Smooth muscle cell (in vitro differentiated cells): ENCODE results near the gene CDC27. TPM values are rescaled to one million over a fixed set of nuclear protein-coding genes. Genes with fewer than 3 reads are reported as not detected.
"Not testable (repeated sequence)": the region's sequence is repeated elsewhere in the genome, so short reads cannot be mapped to it uniquely, and the experiment has no call there.

Experiments
- DNase-seq: peaks from one replicate; lab custom pipeline; 2025; ENCODE audit not compliant: unreplicated experiment; lab: John Stamatoyannopoulos, UW
- H2AFZ ChIP-seq: fragments of 200-600 bp; sonication (generic); 2 replicates; pipeline ENCODE4 v1.6.0; 2016; ENCODE audit warnings: antibody characterized with exemption, low read depth, mild to moderate bottlenecking
- H3F3A ChIP-seq: fragments of 200-600 bp; sonication (generic); 2 replicates; pipeline ENCODE4 v1.6.0; 2017; ENCODE audit warnings: antibody characterized with exemption, low read depth
- H3K27ac ChIP-seq: fragments of 200-600 bp; sonication (generic); 2 replicates; pipeline ENCODE4 v1.5.1; 2016; ENCODE audit warnings: low read depth, mild to moderate bottlenecking
- H3K27me3 ChIP-seq: fragments of 200-600 bp; sonication (generic); 2 replicates; pipeline ENCODE4 v1.6.1; 2016; ENCODE audit warnings: low read depth, mild to moderate bottlenecking
- H3K36me3 ChIP-seq: fragments of 200-600 bp; sonication (generic); 2 replicates; pipeline ENCODE4 v1.5.1; 2016; ENCODE audit warnings: low read depth
- H3K4me1 ChIP-seq: fragments of 200-600 bp; sonication (generic); 2 replicates; pipeline ENCODE4 v1.5.1; 2016; ENCODE audit warnings: low read depth
- H3K4me2 ChIP-seq: fragments of 200-600 bp; sonication (generic); 2 replicates; pipeline ENCODE4 v1.6.0; 2016; ENCODE audit warnings: mild to moderate bottlenecking
- H3K4me3 ChIP-seq: fragments of 200-600 bp; sonication (generic); 2 replicates; pipeline ENCODE4 v1.5.1; 2016; ENCODE audit warnings: mild to moderate bottlenecking
- H3K79me2 ChIP-seq: fragments of 200-600 bp; sonication (generic); 2 replicates; pipeline ENCODE4 v1.6.0; 2016; ENCODE audit warnings: low read depth, mild to moderate bottlenecking
- H3K9ac ChIP-seq: fragments of 200-600 bp; sonication (generic); 2 replicates; pipeline ENCODE4 v1.6.0; 2016; ENCODE audit warnings: low read depth
- H3K9me3 ChIP-seq: fragments of 200-600 bp; sonication (generic); replicated peaks from 2 replicates; pipeline ENCODE4 v1.5.1; 2016; ENCODE audit warnings: low read depth
- H4K20me1 ChIP-seq: fragments of 200-600 bp; sonication (generic); 2 replicates; pipeline ENCODE4 v1.6.0; 2016; ENCODE audit warnings: low read depth
- CTCF ChIP-seq: fragments of 200-600 bp; sonication (generic); IDR thresholded peaks from 2 replicates; pipeline ENCODE4 v1.5.1; 2017; ENCODE audit warnings: borderline replicate concordance, mild to moderate bottlenecking, antibody characterized with exemption; ENCODE audit not compliant: insufficient read depth, poor library complexity, severe bottlenecking
- WGBS: methylation state at CpG from one replicate; pipeline ENCODE4 v1.1.7; 2016; ENCODE audit warnings: low lambda C conversion rate; 5-methylcytosine and 5-hydroxymethylcytosine counted together
- polyA plus RNA-seq: library from polyadenylated mRNA; unstranded; fragments of >200 nt; fragmentation: Nextera tagmentation; extraction: Ambion mirVana; gene quantifications from 2 replicates; pipeline ENCODE4 v1.2.1, GENCODE V29; 2016
- total RNA-seq: library from RNA; depleted of rRNA; stranded (reverse); fragments of >200 nt; gene quantifications from 2 replicates; pipeline ENCODE4 v1.2.3, GENCODE V29; 2014

Gene CDC27
- total and polyA plus RNA-seq, 2 experiments from 2014 or later: 53.1 to 101 TPM

GRCh38 chr17:47184681-47185080, 4.4 kb downstream of the CDC27 start:
- 71% methylated on average over 6 of the region's 6 CpGs for WGBS
- no peak overlapping the region for H3K4me3 ChIP-seq
- no peak for TF ChIP-seq CTCF
- no peaks in the 10 kb centered on the region for H3K27me3 ChIP-seq
- H3K36me3 ChIP-seq: peaks cover 4% of the 10 kb centered on the region
- peaks cover 84% of the 10 kb centered on the region for H4K20me1 ChIP-seq
- no peaks in the 10 kb centered on the region for H3F3A ChIP-seq
- peaks cover 30% of the 10 kb centered on the region for H3K4me1 ChIP-seq
- no peak overlapping the region for H3K27ac ChIP-seq
- no peak overlapping the region for H3K9ac ChIP-seq
- no peaks in the 10 kb centered on the region for H3K9me3 ChIP-seq
- no peak overlapping the region for H2AFZ ChIP-seq
- DNase-seq: no peak
- H3K4me2 ChIP-seq: peak overlapping the region; percentile 46
- peaks cover 90% of the 10 kb centered on the region for H3K79me2 ChIP-seq

- Histone ChIP-seq H3K79me2 (peaks cover 100% of the 10 kb centered on the region), H3K4me1 (peaks cover 13% of the 10 kb centered on the region), H4K20me1 (peaks cover 99% of the 10 kb centered on the region)
- not testable (repeated sequence) for H3K4me3 ChIP-seq, H3K4me2 ChIP-seq, DNase-seq, H2AFZ ChIP-seq, H3K9ac ChIP-seq, H3K27me3 ChIP-seq, H3F3A ChIP-seq, H3K36me3 ChIP-seq, H3K9me3 ChIP-seq, H3K27ac ChIP-seq
- 98% methylated on average over 4 of the region's 4 CpGs for WGBS
Observed at GRCh38 chr17:47180988-47181387, 8.1 kb downstream of the CDC27 start.

GRCh38 chr17:47180337-47180736, 8.8 kb downstream of the CDC27 start:
- DNase-seq: no peak
- Histone ChIP-seq H3K9me3 (no peaks in the 10 kb centered on the region), H3K4me2 (no peak overlapping the region), H3K27ac (no peak overlapping the region), H3K4me1 (peaks cover 8% of the 10 kb centered on the region), H3K79me2 (peaks cover 100% of the 10 kb centered on the region), H4K20me1 (peaks cover 99% of the 10 kb centered on the region), H3K9ac (no peak overlapping the region), H3F3A (no peaks in the 10 kb centered on the region), H3K4me3 (no peak overlapping the region), H2AFZ (no peak overlapping the region), H3K27me3 (no peaks in the 10 kb centered on the region), H3K36me3 (peaks cover 9% of the 10 kb centered on the region)
- TF ChIP-seq CTCF: no peak
- 76% methylated on average over 1 of the region's 1 CpG for WGBS

- Histone ChIP-seq H3K27ac (no peak overlapping the region), H3K79me2 (peaks cover 100% of the 10 kb centered on the region), H3K4me2 (no peak overlapping the region), H2AFZ (no peak overlapping the region), H3K27me3 (no peaks in the 10 kb centered on the region), H3K4me1 (peaks cover 5% of the 10 kb centered on the region), H3K4me3 (no peak overlapping the region), H4K20me1 (peaks cover 99% of the 10 kb centered on the region), H3F3A (no peaks in the 10 kb centered on the region), H3K36me3 (peaks cover 9% of the 10 kb centered on the region), H3K9ac (no peak overlapping the region), H3K9me3 (no peaks in the 10 kb centered on the region)
- no peak for TF ChIP-seq CTCF
- no peak for DNase-seq
- 86% methylated on average over 3 of the region's 3 CpGs for WGBS
Observed at GRCh38 chr17:47179141-47179540, 10.0 kb downstream of the CDC27 start.
